Measurements from ENCODE around the gene ZFP36.

GRCh38 chr19:39400061-39400460 is 6.6 kb upstream of the ZFP36 start:
- TF ChIP-seq, protein P1, sequence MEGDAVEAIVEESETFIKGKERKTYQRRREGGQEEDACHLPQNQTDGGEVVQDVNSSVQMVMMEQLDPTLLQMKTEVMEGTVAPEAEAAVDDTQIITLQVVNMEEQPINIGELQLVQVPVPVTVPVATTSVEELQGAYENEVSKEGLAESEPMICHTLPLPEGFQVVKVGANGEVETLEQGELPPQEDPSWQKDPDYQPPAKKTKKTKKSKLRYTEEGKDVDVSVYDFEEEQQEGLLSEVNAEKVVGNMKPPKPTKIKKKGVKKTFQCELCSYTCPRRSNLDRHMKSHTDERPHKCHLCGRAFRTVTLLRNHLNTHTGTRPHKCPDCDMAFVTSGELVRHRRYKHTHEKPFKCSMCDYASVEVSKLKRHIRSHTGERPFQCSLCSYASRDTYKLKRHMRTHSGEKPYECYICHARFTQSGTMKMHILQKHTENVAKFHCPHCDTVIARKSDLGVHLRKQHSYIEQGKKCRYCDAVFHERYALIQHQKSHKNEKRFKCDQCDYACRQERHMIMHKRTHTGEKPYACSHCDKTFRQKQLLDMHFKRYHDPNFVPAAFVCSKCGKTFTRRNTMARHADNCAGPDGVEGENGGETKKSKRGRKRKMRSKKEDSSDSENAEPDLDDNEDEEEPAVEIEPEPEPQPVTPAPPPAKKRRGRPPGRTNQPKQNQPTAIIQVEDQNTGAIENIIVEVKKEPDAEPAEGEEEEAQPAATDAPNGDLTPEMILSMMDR (conservative IDR thresholded peaks at IDR 0.05 in 1 of 2, IDR thresholded peaks at IDR 0.05 in 1 of 2; ENCODE audit: low read depth in 1 of 2, low read length in 2 of 2) = no peak
- TF ChIP-seq EZH2 (IDR thresholded peaks at IDR 0.05; ENCODE audit: low read length, missing control alignments) = no peak

All from fibroblast of lung (primary cell).